Liver (tissue), 2 donors: ENCODE results near the gene ZNF827.

ENCODE experiments used
- TF ChIP-seq, protein P1 (sequence below): fragments of 150-350 bp; IDR thresholded peaks from 2 replicates; pipeline ENCODE4 v1.5.1; 2017; ENCODE audit warnings: improper control_type of control experiment, low read depth, low read length; ENCODE audit not compliant: missing input control
- TF ChIP-seq, protein P2 (sequence below): IDR thresholded peaks from 2 replicates; pipeline ENCODE4 v1.6.1; 2016; ENCODE audit warnings: antibody characterized with exemption
- donor health status: healthy.

DNA sequence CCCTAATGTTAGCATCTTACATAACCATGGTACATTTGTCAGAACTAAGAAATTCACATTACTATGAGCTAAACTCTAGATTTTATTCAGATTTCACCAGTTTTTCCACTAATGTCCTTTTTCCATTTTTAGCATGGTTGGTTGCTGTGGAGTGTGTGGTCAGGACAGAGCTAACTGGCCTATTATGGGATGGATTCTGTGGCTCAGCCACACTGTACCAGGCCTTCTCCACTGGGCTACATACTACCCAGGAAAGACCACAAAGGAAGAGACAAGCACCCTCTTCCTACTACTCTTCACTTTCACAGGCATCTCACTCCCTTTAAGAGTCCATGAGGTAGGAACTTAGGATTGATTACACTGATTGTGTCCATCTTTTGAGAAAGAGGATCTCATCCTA lies 67.4 kb downstream of the ZNF827 start:
- TF ChIP-seq, protein P1, sequence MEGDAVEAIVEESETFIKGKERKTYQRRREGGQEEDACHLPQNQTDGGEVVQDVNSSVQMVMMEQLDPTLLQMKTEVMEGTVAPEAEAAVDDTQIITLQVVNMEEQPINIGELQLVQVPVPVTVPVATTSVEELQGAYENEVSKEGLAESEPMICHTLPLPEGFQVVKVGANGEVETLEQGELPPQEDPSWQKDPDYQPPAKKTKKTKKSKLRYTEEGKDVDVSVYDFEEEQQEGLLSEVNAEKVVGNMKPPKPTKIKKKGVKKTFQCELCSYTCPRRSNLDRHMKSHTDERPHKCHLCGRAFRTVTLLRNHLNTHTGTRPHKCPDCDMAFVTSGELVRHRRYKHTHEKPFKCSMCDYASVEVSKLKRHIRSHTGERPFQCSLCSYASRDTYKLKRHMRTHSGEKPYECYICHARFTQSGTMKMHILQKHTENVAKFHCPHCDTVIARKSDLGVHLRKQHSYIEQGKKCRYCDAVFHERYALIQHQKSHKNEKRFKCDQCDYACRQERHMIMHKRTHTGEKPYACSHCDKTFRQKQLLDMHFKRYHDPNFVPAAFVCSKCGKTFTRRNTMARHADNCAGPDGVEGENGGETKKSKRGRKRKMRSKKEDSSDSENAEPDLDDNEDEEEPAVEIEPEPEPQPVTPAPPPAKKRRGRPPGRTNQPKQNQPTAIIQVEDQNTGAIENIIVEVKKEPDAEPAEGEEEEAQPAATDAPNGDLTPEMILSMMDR: no peak
- TF ChIP-seq, protein P2, sequence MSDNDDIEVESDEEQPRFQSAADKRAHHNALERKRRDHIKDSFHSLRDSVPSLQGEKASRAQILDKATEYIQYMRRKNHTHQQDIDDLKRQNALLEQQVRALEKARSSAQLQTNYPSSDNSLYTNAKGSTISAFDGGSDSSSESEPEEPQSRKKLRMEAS: no peak
